Thoracic aorta (tissue), 2 donors: ENCODE data around the gene PPHLN1. TPM values are rescaled to one million over a fixed set of nuclear protein-coding genes. Genes with fewer than 3 reads are reported as not detected.

Experiments used
- ATAC-seq: fragments of 150-250 bp; one replicate; pipeline ENCODE4 v1.8.0; 2017; ENCODE audit warnings: low read depth; ENCODE audit not compliant: insufficient number of reproducible peaks, low FRiP score
- DNase-seq: peaks from one replicate; pipeline ENCODE4 v3.0.0-alpha.2; 2020; ENCODE audit warnings: low spot score
- H3K27ac ChIP-seq, 2 donors: fragments of 200-600 bp; sonication (generic); 1 replicate in 1 of 2; 2 replicates in 1 of 2; pipeline ENCODE4 v1.5.1; 2016; ENCODE audit warnings: mild to moderate bottlenecking in 2 of 2, moderate library complexity in 2 of 2
- H3K27me3 ChIP-seq: fragments of 200-600 bp; sonication (generic); replicated peaks from 2 replicates; pipeline ENCODE4 v1.6.0; 2016; ENCODE audit warnings: mild to moderate bottlenecking; ENCODE audit not compliant: insufficient read depth
- H3K36me3 ChIP-seq: fragments of 200-600 bp; sonication (generic); one replicate; pipeline ENCODE4 v1.5.1; 2016
- H3K4me1 ChIP-seq, 2 donors: fragments of 200-600 bp; sonication (generic); 1 replicate in 1 of 2; 2 replicates in 1 of 2; pipeline versions ENCODE4 v1.5.1 to v1.6.0; 2016; ENCODE audit warnings: low read depth in 2 of 2, mild to moderate bottlenecking in 1 of 2; ENCODE audit not compliant: control insufficient read depth in 1 of 2
- H3K4me3 ChIP-seq: fragments of 200-600 bp; sonication (generic); 2 replicates; pipeline ENCODE4 v1.5.1; 2016; ENCODE audit warnings: mild to moderate bottlenecking
- H3K9me3 ChIP-seq: fragments of 200-600 bp; sonication (generic); 2 replicates; pipeline ENCODE4 v1.5.1; 2016
- CTCF ChIP-seq: fragments of 200-600 bp; sonication (generic); IDR thresholded peaks from one replicate; pipeline ENCODE4 v1.5.1; 2019; ENCODE audit warnings: antibody characterized with exemption
- total RNA-seq, 2 donors: library from RNA; depleted of rRNA; stranded (reverse); fragments of >200 nt; gene quantifications; one replicate each; pipeline versions ENCODE4 v1.1.0 to v1.2.3, GENCODE V29; 2016

The PPHLN1 gene
- total RNA-seq, 2 donors from 2014 or later, result 41.7 to 95.8 TPM

DNA sequence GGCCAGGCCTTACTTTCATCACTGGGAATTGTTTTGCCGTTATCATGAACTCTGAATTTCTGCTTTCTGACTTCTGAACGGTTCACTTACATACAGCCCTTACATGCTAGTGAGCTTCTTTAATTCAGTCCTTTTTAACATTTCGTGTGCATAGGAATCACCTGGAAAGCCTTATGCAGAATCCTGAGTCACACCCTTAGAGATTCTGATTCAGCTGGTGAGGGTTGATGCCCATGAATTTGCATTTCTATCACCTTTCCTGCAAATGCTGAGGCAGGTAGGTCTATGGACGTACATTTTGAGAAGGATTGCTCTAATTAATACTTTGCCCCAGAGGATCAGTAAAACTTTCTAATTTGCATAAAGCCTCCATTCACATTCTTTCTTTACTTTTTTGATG, 44.0 kb downstream of the PPHLN1 start:
- H3K36me3 ChIP-seq, result no peaks in the 10 kb centered on the region
- no peak for TF ChIP-seq CTCF
- H3K4me1 ChIP-seq, result peaks cover 0 to 6% of the 10 kb centered on the region in 2 donors
- ATAC-seq, result no peak
- H3K9me3 ChIP-seq, result no peaks in the 10 kb centered on the region
- no peak overlapping the region for H3K27ac ChIP-seq
- no peak for DNase-seq
- no peaks in the 10 kb centered on the region for H3K27me3 ChIP-seq
- H3K4me3 ChIP-seq, result no peak overlapping the region

DNA sequence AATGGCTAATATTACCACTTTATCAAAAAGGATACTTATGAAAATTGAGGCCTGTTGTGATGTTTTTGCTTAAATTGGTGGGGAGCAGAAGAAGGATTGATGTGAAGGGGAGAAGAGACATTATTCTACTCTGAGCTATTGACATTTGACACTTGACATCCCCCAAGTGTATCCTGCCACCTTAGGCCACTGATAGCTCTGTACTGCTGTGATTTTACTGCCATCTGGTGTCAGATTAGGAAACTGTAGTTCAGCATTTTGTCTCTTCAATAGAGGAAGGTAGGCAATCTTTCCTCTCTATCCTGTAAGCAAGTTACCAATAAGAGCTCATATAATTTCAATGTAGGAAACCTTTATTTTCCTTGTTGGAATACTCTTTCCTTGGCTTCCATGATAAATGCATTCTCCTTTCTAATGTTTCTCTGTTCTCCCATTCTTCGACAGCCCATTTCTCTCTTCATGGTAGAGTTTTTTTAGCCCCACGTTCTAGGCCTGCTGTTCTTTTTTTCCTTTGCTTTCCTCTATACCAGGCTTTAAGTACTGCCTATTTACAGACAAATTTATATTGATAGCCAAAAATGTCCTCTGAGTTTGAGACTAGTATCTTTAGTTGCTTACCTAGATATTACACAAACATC, 46.3 kb downstream of the PPHLN1 start:
- Histone ChIP-seq H3K4me3 (no peak overlapping the region), H3K9me3 (no peaks in the 10 kb centered on the region), H3K36me3 (no peaks in the 10 kb centered on the region), H3K4me1 (no peaks in the 10 kb centered on the region), H3K27me3 (no peaks in the 10 kb centered on the region), H3K27ac (no peak overlapping the region)
- peak; percentile 71 for TF ChIP-seq CTCF
- ATAC-seq, result no peak
- DNase-seq, result no peak

DNA sequence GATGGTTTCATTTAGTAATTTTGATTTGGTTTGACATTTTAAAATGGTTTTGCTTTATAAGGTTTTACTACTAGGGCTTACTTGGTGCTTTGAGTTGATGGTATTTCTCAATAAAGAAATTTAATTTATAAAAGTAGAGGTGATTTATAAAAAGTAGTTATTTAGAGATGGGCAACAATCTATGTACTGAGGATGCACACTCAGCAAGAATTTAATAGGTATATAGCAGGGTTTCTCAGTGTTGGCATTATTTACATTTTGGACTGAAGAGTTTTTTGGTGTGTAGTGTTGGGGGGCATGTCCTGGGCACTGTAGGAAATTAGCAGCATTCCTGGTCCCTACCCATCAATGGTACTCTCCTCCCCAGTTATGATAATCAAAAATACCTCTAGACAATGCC, 47.7 kb downstream of the PPHLN1 start:
- Histone ChIP-seq H3K4me1 (no peaks in the 10 kb centered on the region), H3K9me3 (no peaks in the 10 kb centered on the region), H3K27me3 (no peaks in the 10 kb centered on the region), H3K4me3 (no peak overlapping the region), H3K36me3 (no peaks in the 10 kb centered on the region), H3K27ac (no peak overlapping the region)
- ATAC-seq (no peak), DNase-seq (no peak)
- TF ChIP-seq CTCF, result no peak

GRCh38 chr12:42380733-42381132, 54.8 kb downstream of the PPHLN1 start:
- TF ChIP-seq CTCF, result no peak
- Histone ChIP-seq H3K4me3 (no peak overlapping the region), H3K4me1 (no peaks in the 10 kb centered on the region), H3K27me3 (no peaks in the 10 kb centered on the region), H3K9me3 (no peaks in the 10 kb centered on the region), H3K27ac (no peak overlapping the region), H3K36me3 (no peaks in the 10 kb centered on the region)
- ATAC-seq, result no peak
- no peak for DNase-seq

DNA sequence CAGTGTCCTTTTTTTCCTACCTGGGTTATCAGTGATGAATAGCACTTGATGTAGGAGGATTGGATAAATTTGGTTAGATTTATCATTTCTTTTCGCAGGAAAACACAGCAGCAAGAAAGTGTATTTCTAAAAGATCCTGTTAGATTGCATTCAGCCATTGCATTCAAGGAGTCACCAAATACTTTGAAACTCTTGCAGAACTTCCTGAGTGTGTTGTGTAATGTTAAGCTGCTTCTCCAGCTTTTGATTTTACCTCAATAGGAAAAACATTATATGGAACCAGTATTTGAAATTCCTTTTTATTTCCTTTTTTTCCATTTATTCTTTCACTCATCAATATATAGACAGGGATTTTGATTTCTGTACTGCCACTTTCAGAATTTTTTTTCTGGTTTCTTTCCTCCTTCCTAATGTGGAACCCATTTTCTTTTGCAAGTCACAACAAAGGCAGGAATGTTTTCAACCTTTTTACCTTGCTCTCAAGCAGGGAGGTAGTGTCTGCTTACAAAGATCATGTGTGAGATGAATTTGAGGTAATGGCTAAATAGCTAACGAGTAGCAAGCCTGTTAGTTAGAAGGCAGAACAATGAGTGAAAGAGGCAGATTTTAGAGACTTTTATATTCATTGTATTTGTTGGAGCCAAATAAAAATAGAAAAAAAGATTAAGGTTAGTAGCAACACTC, 56.2 kb downstream of the PPHLN1 start:
- Histone ChIP-seq H3K4me1 (no peaks in the 10 kb centered on the region), H3K9me3 (no peaks in the 10 kb centered on the region), H3K27ac (no peak overlapping the region), H3K4me3 (no peak overlapping the region), H3K27me3 (no peaks in the 10 kb centered on the region), H3K36me3 (no peaks in the 10 kb centered on the region)
- ATAC-seq (no peak), DNase-seq (no peak)
- no peak for TF ChIP-seq CTCF
